ENCODE results near the gene RPIA.

- TF ChIP-seq CTCF (IDR thresholded peaks at IDR 0.05; ENCODE audit: low read depth, low read length) (no peak), MYC (IDR thresholded peaks at IDR 0.05; ENCODE audit: low read depth, low read length) (no peak), POLR2A (IDR thresholded peaks at IDR 0.05; ENCODE audit: extremely low read depth, insufficient read length) (no peak), MAX (IDR thresholded peaks at IDR 0.05; ENCODE audit: low read depth, low read length) (no peak)
These were observed 18.1 kb upstream of the RPIA start for GRCh38 chr2:88673363-88673762.
